GM19455 (cell line): ENCODE results near the gene LCLAT1.
"Not testable (repeated sequence)": the region's sequence is repeated elsewhere in the genome, so short reads cannot be mapped to it uniquely, and the experiment has no call there.

Experiments used
- ATAC-seq: cut with Tn5 transposase; IDR thresholded peaks from one replicate; pipeline ENCODE4 v1.9.1; 2021; ENCODE audit not compliant: unreplicated experiment

LCLAT1 gene

DNA sequence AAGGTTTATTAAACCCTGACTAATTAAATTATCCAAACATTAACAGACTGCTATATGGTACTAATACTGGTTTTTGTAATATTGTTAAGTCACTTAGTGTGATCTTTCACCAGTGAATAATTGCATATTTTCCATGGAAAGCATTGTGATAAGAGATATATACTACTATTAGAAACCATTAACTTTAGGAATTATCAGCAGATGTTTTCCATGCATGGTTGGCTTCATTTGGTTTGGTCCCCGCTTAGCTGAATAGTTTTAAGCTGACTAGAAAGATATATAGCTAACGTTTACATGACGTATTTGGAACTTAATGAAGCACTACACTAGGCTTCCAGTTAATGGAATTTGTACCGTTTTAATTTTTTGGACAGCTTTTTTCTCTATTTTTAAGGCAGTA lies 37.9 kb downstream of the LCLAT1 start:
- no peak for ATAC-seq

DNA sequence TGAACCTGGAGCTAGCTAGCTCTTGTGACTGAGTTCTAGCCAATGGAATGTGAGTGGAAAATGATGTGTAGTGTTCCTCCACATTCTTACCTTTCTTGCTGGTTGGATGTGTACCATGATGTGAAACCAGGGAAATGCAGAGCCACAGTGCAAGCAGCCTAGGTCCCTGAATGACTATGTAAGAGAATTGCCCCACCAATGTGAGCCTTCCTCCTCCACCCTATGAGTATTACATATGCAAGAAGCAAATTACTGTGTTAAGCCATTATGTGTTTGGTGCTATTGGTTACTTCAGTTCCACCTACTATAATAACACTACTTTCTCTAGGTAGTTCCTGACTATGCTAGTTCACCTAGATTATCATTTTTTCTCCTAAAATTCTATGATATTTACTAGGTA lies 39.6 kb downstream of the LCLAT1 start:
- ATAC-seq, result no peak

DNA sequence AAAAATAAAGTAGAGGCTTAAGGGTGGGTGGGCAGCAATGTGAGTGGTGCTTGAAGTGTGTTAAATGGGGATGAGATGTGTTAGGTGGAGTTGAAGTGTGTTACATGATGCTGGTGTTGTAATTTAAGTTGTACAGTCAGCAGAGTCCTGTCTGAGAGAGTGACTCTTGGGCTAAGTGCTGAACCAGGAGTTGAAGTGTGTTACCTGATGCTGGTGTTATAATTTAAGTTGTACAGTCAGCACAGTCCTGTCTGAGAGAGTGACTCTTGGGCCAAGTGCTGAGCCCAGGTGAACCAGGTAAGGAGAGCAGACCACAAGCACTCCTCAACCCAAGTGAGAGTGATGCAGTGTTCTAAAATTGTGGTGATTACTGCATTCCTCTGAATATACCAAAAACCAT lies 40.6 kb downstream of the LCLAT1 start:
- ATAC-seq, result no peak

DNA sequence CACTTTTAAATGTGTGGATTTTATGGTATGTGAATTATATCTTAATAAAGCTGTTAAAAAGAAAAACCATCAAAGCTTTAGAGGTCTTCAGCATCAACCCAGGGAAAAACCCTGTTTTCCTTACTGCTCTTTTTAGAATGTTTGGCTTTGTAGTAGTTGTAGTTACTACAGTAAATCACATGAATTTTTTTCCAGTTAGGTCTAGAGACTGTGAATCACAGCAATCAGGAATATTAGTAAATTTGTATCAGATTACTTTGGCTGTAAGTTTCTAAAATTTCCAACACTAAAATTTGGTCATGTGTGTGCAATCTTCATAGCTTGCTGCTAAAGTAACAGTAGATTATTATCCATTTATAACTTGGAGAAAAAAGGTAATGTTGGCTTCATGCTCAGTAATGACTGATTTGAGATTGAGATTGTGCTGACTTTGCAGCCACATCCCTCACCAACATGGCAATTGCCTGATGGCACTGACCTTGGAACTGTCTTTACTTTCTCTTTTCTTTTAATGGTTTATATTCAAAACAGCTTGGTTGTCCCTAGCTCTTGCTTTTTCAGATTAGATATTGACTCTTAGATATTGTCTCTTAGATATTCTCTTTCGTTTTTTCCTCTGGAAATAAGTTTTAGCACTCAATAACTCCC lies 41.1 kb downstream of the LCLAT1 start:
- no peak for ATAC-seq

DNA sequence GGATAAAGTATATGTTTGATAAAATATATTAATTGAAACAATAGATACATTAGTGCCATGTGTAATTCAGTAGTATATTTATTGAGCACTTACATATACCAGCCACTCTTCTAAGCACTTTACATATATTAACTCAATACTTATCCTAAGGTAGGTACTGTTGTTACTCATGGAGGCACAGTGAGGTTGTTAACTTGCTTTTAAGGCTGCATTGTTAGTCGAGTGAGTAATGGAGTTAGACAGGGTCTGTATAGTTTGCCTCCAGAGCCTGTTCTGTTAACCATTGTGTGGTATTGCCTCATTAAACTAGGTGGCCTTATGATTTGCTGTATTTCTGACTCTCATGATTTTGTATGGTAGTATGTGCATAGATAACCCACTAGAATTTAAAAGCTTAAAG lies 44.2 kb downstream of the LCLAT1 start:
- ATAC-seq, result no peak

DNA sequence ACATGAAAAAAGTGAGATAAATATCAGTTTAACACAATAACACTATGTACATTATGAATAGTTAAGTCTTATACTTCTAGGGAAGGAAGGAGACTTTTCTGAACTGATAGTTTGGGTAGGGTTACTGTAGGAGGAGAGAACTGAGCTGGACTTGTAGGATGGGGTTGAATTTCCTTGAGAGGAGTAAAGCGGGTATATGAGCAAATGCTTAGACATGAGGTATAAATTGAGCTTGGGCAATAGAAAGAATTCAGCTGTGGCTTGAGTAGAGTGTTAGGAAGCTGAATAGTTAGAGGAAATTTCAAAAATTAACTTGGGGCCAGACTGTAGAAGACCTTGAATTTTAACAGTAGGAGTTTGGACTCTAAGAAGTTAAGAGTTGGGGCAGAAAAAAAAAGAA lies 45.1 kb downstream of the LCLAT1 start:
- no peak for ATAC-seq

DNA sequence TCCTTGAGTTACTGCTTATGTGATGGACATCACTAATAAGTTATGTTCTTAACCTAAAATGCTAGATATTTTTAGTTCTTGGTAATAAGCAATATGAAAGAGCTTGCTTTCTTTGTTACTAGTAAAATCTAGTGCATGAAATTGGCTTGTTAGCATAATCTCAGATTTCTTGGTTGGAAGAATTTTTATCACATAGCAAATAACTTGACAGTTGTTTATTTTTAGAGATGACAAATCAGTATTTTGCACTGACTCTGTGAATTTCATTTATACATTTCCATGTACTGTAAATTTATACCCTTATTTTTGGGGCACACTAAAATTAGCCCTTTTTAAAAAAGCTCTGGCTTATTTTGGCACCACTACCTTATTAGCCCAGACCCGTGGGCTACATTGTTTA lies 45.6 kb downstream of the LCLAT1 start:
- no peak for ATAC-seq

DNA sequence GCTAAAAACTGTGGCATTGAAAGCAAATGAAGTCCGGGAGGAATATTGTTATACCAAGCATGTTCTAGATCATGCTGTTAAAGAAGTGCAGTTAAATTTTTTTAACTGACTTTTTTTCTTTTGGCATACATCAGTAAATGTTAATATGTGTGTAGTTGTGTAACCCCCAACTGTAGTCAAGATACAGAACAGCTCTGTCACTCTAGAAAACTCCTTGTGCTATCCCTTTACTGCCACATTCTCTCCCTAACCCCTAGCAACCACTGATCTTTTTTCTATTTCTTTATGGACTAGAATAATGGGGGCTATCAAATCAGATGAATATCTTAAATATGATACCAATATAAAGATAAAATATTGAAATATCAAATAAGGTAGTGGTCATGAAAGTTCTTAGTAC lies 46.4 kb downstream of the LCLAT1 start:
- ATAC-seq, result no peak

DNA sequence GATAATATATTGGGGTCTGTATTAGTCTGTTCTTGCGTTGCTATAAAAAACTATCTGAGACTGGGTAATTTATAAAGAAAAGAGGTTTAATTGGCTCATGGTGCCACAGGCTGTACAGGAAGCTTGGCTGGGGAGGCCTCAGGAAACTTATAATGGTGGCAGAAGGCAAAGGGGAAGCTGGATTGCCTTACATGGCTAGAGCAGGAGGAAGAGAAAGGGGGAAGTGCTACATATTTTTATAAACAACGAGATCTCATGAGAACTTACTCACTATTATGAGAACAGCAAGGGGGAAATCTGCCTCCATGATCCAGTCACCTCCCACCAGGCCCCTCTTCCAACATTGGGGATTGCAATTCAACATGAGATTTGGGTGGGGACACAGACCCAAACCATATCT lies 48.9 kb downstream of the LCLAT1 start:
- ATAC-seq, result not testable (repeated sequence)

DNA sequence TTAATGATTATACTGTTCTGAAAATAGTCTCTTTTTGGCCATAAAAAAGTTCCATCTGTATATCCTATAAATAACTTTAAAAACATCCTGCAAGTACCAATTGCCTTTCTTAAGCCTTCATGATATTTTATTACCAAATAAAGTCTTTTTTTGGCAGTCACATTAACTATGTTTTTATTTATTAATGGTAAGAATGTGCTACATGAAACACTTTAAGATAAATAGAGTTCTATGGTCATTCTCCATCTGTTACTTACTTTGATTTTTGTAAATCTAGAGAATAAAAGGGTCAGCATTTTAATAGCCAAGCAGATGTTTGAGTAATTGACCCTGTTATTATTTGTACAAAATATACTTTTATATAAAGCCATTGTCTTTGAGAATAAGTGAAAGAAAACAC lies 52.6 kb downstream of the LCLAT1 start:
- ATAC-seq, result no peak

DNA sequence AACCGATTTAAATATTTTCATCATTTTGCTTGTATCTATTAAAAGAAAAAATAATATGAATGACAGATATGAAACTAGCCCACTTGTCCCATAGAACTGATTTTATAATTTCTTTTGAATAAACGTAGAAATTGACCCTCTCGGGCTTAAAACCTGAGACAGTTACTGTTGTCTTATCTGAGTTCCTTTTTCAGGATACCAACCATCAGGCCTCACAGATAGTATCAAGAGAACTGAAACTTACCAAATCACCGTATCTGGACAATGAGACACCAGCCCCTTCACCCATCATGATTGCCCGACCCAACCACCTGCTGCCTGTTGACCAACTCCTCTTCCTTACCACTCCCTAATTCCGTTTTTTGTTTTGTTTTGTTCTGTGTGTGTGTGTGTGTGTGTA lies 53.7 kb downstream of the LCLAT1 start:
- no peak for ATAC-seq

DNA sequence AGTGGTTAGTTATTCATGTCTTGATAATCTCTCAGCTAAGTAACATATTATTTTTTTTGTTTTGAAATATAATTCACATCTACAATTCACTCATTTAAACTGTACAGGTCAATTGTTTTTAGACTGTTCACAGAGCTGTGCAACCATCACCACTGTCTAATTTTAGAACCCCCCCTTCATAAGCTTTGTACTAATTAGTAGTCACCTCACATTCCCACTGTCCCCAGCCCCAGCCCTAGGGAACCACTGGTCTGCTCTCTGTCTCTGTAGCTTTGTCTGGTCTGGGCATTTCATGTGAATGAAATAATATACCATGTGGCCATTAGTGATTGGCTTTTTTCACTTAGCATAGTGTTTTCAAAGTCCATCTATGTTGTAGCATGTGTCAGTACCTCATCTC lies 55.3 kb downstream of the LCLAT1 start:
- ATAC-seq, result no peak

DNA sequence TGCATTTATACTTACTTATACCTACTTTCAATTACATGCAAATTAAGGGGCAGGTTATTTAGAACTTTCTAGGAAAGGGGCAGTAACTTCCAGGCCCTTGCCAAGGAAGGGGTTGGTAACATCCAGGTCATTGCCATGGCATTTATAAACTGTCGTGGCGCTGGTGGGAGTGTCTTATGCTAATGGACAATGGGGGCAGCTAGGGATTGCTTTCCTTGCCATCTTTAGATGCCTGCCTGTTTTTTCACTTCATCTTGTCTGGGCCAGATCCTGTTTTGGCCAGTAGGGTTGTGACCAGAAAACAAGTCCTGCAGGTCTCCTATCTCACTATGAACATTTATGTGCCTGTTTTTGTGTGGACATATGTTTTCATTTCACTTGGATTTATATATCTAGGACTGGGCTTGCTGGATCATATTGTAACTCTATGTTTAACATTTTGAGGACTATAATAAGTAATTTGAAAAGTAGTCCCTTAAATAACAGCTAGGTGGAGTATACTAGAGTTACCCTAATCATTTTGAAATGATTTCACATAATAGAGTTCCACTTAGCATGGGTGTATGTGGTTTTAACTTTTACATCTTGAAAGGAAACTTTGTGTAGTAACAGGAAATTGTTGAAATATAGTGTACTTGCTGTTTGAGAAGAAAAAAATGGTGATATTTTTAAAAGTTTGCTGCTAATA lies 56.1 kb downstream of the LCLAT1 start:
- no peak for ATAC-seq

DNA sequence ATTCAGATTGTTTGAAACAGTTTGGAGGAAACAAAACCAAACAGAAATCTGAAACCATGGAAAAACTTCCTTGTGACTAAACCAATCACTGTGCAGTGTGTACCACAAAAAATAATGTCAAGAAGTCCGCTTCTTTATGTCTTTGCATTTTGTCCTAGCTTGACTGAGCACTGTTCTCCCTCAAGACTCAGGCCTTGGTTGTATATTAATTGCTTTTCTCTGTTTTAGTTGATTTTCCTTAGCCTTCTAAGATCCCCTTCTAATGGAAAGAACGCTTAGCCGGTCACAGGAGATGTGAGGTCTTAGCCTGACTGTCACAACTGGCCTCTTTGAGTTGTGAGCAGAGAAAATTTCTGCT lies 56.6 kb downstream of the LCLAT1 start:
- no peak for ATAC-seq

DNA sequence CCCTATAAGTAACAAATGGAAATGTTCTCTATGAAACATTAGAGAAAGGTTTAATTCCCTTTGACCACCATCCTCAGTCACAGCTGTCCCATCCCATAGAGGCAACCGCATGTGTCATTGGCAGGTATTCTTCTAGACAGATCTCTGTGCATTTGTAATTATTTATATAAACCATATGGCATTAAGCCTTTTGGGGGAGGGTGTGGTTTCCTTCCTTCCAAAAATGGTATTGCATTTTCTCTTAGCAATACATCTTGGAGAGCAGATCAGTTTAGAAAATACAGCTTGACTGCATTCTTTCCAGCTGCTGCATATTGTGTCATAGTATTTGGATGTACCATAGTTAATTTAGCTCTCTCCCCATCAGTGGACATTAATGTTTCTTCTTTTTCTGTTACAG lies 57.7 kb downstream of the LCLAT1 start:
- no peak for ATAC-seq

DNA sequence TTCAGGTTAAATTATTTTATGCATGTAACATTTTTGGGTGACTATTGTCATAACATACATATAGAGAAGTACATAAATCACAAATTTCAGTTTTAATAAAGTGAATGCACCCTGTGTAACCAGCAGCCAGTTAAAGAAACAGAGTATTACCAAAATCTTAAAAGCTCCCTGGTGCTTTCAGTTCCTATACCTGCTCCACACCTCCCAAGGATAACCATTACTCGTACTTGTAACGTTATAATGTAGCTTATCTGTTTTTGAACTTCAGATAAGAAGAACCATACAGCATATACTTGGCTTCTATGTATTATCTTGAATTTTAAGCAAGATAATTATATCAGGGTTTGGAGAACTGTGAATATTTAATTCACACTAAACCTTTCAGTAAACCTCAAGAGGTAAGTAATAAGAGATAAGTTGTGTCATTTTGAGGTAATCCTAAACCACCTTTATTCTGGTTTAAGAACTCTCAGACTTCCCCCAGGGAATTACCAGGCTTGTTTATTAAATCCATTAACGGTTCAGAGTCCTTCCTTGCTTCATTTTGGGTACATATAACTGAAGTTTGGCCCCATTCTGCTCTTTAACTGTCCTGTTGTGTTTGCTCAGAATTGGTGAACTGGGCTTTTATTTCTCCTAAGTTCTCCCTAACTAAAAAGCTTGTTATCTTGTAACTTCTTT lies 58.6 kb downstream of the LCLAT1 start:
- ATAC-seq, result no peak

DNA sequence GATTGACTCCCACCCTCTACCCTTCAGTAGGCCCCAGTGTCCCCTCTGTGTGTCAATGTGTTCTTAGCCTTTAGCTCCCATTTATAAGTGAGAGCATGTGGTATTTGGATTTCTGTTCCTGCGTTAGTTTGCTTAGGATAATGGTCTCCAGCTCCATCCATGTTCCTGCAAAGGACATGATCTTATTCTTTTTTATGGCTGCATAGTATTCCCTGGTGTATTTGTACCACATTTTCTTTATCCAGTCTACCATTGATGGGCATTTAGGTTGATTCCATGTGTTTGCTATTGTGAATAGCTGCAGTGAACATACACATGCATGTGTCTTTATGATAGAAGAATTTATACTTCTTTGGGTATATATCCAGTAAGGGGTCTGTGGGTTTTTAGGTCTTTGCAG lies 60.4 kb downstream of the LCLAT1 start:
- ATAC-seq, result not testable (repeated sequence)

DNA sequence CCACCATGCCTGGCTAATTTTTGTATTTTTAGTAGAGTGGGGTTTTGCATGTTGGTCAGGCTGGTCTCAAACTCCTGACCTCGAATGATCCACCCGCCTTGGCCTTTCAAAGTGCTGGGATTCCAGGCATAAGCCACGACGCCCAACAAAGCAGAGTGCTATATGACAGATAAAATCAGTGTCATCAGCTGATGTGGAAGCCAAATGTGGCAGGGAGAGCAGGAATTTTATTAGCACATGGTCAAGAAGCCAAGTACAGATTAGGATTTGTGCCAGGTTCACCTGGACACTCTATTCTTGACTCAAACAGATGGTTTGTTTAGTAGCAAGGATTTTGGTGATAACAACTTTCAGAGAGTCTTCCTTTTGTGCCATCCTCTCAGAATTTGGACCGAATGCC lies 62.7 kb downstream of the LCLAT1 start:
- no peak for ATAC-seq

DNA sequence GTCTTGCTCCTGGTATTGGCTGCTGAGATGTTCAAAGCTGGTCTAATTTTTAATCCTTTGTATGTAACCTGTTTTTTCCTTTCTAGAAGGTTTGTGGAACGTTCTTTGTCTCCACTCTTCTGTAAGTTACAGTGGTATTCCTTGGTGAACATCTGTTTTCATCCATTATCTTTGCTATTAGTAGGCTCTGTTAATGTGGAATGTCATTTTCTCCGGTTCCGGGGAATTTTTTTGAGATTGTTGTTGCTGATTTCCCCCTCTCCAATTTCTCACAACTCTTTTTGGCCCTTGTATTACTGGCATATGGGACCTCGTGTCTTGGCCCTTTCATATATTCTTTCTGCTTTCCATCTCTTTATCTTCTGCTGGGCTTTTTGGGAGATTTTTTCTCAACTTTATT lies 63.4 kb downstream of the LCLAT1 start:
- ATAC-seq, result no peak

DNA sequence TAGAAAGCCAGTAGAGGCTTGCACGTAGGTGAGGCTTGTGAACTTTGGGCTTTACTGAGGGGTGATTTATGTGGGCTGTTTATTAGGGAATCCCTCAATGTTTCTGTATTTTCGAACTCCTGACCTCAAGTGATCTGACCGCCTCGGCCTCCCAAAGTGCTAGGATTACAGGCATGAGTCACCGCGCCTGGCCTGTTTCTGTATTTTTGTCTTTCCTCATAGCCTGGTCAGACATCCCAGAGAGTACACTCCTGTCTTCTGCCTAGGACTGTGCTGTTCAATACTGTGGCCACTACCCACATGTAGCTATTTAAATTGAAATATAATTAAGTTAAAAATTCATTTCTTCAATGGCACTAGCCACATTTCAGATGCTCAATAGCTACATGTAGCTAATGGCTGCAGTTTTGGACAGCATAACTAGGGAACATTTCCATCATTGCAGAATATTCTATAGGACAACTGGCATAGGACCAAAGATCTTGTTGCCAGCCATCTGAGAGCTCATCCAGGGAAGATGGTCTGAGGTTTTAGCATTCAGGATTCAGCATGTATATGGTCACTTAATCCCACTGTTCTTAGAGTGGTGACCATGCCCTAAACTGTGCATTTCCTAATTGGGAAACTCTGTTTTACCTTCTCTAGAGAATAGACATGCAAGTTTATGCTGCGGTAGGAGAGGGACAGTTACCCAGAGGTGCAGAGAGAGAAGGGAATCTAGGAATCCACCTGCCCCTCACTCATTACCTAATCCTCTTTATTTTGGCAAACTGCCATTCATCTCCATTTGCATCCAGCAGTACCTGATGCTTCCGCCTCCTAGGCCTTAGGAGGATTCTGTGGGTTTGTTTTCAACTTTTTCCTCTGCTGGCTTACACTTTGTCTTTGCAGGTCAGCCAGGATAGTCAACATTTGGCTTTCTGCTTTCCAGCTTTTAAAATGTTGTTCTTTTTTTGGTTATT lies 64.4 kb downstream of the LCLAT1 start:
- ATAC-seq, result no peak

DNA sequence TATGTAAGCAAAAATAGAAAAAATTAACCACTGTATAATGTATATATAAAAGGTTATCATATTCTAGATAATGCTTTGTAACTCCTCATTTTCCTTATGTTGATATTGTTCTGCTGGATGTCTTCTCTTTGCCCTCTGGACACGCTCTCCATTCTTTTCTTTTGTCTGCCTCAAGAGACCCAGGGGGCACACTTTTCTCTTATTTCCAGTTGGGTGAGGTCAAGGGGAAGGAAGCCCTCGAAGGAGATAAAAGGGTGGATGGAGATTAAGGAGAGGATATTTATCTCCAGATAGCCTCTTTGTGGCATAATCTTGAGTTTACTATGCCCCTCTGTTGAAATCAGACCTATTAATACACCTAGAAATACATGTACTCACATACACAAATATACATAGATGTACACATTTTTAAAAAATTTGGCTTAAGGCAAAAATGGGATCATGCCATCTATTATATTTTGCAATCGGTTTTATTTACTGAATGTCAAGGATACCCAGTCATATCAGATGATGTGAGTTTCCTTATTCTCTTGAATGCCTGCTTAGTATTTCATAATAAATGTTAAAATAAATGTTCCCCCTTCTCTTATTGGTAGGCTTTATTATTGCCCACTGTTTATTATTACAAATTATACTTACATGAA lies 65.3 kb downstream of the LCLAT1 start:
- ATAC-seq, result no peak
